ENCODE results near the gene WNT8B.

- TF ChIP-seq CTCF (IDR thresholded peaks at IDR 0.05; ENCODE audit: low read length): no peak
- TF ChIP-seq EZH2 (IDR thresholded peaks at IDR 0.05; ENCODE audit: borderline replicate concordance, low read length): no peak
These were observed 16.6 kb upstream of the WNT8B start for GRCh38 chr10:100446130-100446761.
